Measurements from ENCODE around the gene EMX1. TPM values are rescaled to one million over a fixed set of nuclear protein-coding genes. Genes with fewer than 3 reads are reported as not detected.

EMX1 gene
- total and polyA plus RNA-seq, 2 of the 13 experiments (the other 11 are each of a cell fraction or from before 2014, with no cell fraction given): 0.62 to 4.9 TPM

DNA sequence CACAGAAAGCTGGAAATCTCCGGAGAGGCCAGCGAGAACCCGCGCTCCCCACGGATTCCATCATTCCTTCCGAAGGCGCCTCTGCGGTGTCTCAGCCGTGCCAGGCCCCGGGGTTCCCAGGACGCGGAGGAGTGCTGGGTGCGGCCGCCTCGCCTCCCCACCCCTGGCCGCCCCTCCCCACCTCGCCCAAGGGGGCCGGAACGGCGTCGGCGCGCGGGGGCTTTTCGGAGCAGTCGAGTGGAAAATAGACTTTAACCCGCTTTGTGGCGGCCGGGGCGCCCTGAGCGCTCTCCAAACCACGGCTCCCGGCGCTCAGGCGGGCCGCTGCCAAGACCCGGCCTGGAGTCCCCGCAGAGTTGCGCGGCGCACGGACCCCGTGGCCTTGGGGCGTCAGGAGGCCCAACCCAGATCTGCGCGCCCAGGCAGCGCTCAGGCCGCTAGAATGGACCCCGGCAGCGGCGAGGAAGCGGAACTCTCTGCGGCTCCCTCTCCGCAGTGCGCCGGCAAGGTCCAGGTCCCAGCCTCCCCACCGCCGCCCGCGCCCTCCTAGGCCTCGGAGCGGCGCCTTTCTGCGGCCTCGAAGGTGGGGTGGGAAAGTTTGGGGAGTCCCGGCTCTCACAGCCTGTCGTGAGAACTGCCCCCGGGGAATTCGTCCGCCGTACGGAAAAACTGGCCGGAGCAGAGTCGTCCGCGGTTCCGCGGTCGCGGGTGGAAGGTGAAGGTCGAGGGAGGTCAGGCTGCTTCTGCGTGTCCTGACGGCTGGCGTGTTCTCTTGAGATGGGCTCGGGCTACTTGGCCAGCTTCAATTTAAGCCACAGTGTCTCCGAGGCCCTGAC is 1.2 kb upstream of the EMX1 start (continued):
- TF ChIP-seq, protein P1, sequence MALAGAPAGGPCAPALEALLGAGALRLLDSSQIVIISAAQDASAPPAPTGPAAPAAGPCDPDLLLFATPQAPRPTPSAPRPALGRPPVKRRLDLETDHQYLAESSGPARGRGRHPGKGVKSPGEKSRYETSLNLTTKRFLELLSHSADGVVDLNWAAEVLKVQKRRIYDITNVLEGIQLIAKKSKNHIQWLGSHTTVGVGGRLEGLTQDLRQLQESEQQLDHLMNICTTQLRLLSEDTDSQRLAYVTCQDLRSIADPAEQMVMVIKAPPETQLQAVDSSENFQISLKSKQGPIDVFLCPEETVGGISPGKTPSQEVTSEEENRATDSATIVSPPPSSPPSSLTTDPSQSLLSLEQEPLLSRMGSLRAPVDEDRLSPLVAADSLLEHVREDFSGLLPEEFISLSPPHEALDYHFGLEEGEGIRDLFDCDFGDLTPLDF (CRISPR knock-in tag; IDR thresholded peaks at IDR 0.05): peak; percentile 53
- TF ChIP-seq, protein P2, sequence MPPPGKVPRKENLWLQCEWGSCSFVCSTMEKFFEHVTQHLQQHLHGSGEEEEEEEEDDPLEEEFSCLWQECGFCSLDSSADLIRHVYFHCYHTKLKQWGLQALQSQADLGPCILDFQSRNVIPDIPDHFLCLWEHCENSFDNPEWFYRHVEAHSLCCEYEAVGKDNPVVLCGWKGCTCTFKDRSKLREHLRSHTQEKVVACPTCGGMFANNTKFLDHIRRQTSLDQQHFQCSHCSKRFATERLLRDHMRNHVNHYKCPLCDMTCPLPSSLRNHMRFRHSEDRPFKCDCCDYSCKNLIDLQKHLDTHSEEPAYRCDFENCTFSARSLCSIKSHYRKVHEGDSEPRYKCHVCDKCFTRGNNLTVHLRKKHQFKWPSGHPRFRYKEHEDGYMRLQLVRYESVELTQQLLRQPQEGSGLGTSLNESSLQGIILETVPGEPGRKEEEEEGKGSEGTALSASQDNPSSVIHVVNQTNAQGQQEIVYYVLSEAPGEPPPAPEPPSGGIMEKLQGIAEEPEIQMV (CRISPR knock-in tag; IDR thresholded peaks at IDR 0.05; ENCODE audit: low read depth): no peak
- TF ChIP-seq MIER3 (CRISPR knock-in tag; IDR thresholded peaks at IDR 0.05; ENCODE audit: borderline replicate concordance) (0 out of 2 replicates have a peak, but pooled peaks have one; percentile 51), NR1H2 (CRISPR knock-in tag; IDR thresholded peaks at IDR 0.05; ENCODE audit: borderline replicate concordance, low read depth) (no peak), NFIB (CRISPR knock-in tag; IDR thresholded peaks at IDR 0.05; ENCODE audit: borderline replicate concordance) (no peak), NCOA2 (CRISPR knock-in tag; IDR thresholded peaks at IDR 0.05) (no peak), ZNF644 (CRISPR knock-in tag; IDR thresholded peaks at IDR 0.05; ENCODE audit: low read depth) (no peak), ZMYM4 (CRISPR knock-in tag; IDR thresholded peaks at IDR 0.05) (peak; percentile 80), ZSCAN29 (CRISPR knock-in tag; conservative IDR thresholded peaks at IDR 0.05) (no peak; the same call in 1 of the 2 replicates), KLF15 (CRISPR knock-in tag; IDR thresholded peaks at IDR 0.05; ENCODE audit: borderline replicate concordance) (no peak; the same call in 1 of the 2 replicates), IRF2 (CRISPR knock-in tag; IDR thresholded peaks at IDR 0.05) (0 out of 2 replicates have a peak, but pooled peaks have one; percentile 36), ZNF605 (CRISPR knock-in tag; IDR thresholded peaks at IDR 0.05) (peak; percentile 45; the same call in 1 of the 2 replicates), MNT (IDR thresholded peaks at IDR 0.05) (no peak), PAXIP1 (CRISPR knock-in tag; conservative IDR thresholded peaks at IDR 0.05) (peak; percentile 43), ZNF10 (CRISPR knock-in tag; IDR thresholded peaks at IDR 0.05; ENCODE audit: borderline replicate concordance, low read depth) (no peak), SIN3B (IDR thresholded peaks at IDR 0.05; ENCODE audit: low read length) (no peak), TBL1XR1 (IDR thresholded peaks at IDR 0.05; ENCODE audit: borderline replicate concordance, low read length, partially characterized antibody) (no peak), ZNF264 (CRISPR knock-in tag; IDR thresholded peaks at IDR 0.05) (no peak), NFE2 (CRISPR knock-in tag; IDR thresholded peaks at IDR 0.05) (no peak), KMT2A (CRISPR knock-in tag; IDR thresholded peaks at IDR 0.05) (peak; percentile 57; the same call in 1 of the 2 replicates), RBAK (CRISPR knock-in tag; IDR thresholded peaks at IDR 0.05) (no peak)
- TF ChIP-seq, protein P3, sequence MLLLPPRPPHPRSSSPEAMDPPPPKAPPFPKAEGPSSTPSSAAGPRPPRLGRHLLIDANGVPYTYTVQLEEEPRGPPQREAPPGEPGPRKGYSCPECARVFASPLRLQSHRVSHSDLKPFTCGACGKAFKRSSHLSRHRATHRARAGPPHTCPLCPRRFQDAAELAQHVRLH (CRISPR knock-in tag; IDR thresholded peaks at IDR 0.05; ENCODE audit: borderline replicate concordance, low read depth): 0 out of 2 replicates have a peak, but pooled peaks have one; percentile 48

All from HepG2 (cell line).